ENCODE results near the gene TGFB2.

The TGFB2 gene

GRCh38 chr1:218362418-218363076, 17.4 kb downstream of the TGFB2 start:
- DNase-seq (ENCODE audit: low spot score): no peak

GRCh38 chr1:218363141-218363540, 18.0 kb downstream of the TGFB2 start:
- no peak for DNase-seq (ENCODE audit: low spot score)

GRCh38 chr1:218364028-218364710, 19.0 kb downstream of the TGFB2 start:
- no peak for DNase-seq (ENCODE audit: low spot score)

GRCh38 chr1:218365226-218365999, 20.3 kb downstream of the TGFB2 start:
- DNase-seq (ENCODE audit: low spot score): no peak

DNA sequence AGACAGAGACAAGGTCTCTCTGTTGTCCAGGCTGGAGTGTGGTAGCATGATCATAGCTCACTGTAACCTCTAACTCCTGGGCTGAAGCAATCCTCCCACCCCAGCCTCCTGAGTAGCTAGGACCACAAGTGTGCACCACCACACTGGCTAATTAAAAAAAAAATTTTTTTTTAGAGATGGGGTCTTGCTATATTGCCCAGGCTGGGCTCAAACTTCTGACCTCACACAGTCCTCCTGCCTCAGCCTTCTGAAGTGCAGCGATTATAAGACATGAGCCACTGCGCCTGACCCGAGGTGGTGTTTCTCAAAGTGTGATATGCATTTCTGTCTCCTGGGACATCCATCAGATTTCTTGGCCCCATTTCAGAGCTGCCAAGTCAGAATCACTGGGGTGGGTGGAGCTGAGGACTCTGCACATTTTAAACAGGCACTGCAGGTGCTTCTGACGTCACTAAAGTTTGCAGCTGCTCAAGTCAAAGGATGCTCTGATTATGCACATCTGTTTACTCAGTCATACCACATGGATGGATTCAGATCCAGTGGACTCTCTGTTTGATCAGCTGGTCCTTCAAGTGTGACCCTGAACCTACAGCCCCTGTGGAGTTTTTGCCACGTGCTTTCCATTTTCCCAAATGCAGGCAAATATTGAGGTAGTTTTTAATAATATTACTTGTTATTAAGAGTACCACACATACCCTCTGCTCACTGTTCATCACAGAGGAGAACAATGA, 21.4 kb downstream of the TGFB2 start:
- DNase-seq (ENCODE audit: low spot score): no peak

DNA sequence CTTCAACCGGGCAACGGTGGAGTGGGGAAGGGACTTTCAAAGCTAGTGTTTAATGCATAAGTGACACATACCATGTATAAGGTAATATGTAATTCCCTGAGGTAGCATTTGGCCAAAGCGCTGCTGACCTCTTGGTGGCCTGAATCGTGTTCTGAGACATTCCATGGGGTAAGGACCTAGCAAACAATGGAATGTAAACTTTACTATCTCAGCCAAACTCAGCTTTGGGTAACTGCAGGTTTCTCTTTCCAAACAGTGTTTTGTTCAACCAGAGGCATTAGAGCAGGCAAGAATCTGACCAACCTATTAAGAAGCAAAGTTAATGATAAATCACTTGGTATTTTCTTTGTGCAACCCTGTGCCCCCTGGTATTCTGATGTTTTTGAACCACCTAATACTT, 22.0 kb downstream of the TGFB2 start:
- DNase-seq (ENCODE audit: low spot score): no peak

DNA sequence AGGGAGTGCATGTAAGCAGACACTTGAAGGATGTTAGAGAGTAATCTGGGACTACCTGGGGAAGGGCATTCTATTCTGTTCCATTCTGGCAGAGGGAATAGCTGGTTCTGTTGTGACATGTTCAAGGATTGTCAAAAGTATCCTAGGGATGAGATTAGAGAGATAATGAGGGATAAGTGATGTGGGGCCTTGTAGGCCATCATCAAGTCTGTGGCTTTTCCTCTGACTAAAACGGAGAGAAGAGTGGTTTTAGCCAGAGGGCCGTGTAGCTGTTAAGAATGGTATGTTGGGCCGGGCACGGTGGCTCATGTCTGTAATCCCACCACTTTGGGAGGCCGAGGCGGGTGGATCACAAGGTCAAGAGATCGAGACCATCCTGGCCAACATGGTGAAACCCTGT, 23.6 kb downstream of the TGFB2 start:
- no peak for DNase-seq (ENCODE audit: low spot score)

- DNase-seq (ENCODE audit: low spot score): peak; percentile 55
Observed at GRCh38 chr1:218369688-218370511, 24.8 kb downstream of the TGFB2 start.

GRCh38 chr1:218371927-218372672, 27.0 kb downstream of the TGFB2 start:
- no peak for DNase-seq (ENCODE audit: low spot score)

- DNase-seq (ENCODE audit: low spot score): no peak
Observed at GRCh38 chr1:218374401-218375353, 29.5 kb downstream of the TGFB2 start.

DNA sequence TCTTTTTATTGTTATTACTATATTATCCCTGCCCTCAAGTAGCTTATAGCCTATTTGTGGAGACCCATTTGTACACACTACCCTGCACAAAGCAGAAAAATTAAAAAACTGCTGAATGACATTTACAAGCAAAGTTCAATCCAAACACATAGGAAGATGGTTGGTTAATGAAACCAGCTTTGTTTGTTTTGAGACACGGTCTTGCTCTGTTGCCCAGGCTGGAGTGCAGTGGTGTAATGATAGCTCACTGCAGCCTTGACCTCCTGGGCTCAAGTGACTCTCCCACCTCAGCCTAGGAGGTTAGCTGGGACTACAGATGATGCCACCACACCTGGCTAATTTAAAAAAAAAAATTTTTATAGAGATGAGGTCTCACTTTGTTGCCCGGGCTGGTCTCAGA, 31.6 kb downstream of the TGFB2 start:
- DNase-seq (ENCODE audit: low spot score): no peak

DNA sequence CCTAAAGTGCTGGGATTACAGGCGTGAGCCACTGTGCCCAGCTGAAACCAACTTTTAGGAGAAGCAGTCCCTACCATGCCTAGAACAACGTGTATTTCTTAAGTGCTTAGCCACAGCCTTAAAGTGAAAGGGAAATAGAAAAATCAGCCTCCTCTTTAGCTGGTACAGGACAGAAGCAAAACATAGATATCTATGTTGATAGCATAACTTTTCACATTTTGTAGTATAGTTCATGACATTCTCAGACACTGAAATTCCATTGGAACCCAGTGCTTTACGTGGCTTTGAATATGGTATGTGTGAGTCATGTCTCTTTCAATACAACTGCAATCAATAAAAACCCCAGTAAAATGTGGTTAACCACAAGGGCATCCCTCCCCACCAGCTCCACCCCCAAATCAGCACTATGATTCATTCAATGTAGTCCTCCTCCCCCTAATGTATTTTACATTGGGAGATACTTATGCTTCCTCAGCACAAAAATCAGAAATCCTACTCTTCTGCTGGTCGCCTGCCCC, 32.1 kb downstream of the TGFB2 start:
- peak; percentile 81 for DNase-seq (ENCODE audit: low spot score)

GRCh38 chr1:218380125-218380977, 35.2 kb downstream of the TGFB2 start:
- DNase-seq (ENCODE audit: low spot score): peak; percentile 22

GRCh38 chr1:218382261-218382660, 37.1 kb downstream of the TGFB2 start:
- DNase-seq (ENCODE audit: low spot score): no peak

DNA sequence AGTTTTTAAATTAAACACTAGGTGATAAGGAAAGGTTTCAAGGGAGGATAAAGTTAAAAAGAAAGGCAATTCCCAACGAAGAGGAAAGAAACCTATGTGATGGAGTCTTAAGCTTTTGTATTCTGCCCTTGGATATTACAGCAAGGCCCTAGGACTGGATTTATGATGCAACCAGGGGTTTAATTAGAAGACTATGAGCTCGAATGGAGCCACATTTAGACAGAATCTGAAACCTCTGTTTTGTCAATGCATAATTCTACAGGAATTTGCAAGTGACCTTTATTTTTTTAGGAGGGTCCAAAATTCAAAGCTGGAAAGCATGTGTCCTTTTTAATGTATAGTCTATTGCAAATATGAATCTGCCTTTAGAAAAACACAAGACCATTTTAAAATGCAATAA, 37.9 kb downstream of the TGFB2 start:
- no peak for DNase-seq (ENCODE audit: low spot score)

DNA sequence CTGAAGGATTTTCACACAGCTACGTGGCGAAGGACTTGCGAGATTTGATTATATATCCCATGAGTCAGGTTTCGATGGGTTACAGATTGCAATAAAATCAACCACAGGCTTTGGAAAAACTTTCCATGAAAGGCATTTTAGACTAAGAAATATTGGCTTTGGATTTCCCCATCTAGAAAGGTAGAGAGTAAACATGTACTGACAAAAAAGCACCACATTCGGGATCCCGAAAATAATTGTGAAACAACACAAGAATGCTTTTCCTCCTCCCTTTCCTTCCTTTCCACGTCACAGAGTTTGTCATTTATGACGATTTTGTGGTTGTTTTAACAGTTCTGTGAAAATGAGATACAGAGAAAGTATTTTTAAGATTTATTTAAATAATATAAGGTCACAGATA, 38.5 kb downstream of the TGFB2 start:
- DNase-seq (ENCODE audit: low spot score): no peak

DNA sequence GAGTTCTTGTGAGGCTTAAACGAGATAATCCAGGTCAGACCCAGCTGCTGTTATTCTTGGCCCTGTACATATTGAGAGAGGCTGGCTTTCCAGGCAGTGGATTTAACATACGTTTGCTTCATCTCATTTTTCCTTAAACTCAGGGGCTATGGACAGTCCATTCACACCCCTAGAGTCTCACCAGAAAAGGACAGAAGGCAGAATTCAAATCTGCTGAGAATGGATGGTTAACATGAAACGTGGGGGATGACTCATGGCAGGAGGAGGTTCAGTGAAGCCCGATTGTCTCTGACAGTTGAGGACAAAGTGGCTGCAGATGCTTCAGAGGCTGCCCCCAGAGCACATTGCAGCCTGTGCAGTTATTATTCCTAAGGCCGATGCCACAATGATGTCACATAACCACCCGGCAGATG, 39.5 kb downstream of the TGFB2 start:
- DNase-seq (ENCODE audit: low spot score): peak; percentile 22

DNA sequence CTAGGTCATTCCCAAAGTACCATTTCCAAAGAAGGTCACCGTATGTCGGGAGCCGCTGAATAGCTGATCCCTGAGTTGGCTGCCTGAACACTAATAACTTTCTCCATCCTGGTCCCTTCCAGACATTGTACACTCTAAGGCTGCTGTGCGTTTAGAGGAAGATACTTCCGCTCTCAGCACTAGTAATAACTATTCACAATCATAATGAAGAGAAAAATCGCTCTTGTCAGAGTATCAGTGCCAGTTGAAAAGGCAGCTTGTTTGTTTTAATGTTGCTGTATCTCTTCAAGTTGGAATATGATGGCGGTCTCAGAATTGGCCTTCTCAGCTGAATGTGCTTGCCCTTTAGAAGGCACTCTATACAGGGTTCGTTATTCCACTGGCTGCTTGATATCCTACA, 43.5 kb downstream of the TGFB2 start:
- no peak for DNase-seq (ENCODE audit: low spot score)

All from hepatic stellate cell (primary cell).